GM19463 (cell line): ENCODE results near the gene UNC79.

ENCODE experiments used
- ATAC-seq: cut with Tn5 transposase; IDR thresholded peaks from one replicate; pipeline ENCODE4 v1.9.1; 2021; ENCODE audit warnings: mild to moderate bottlenecking, moderate library complexity; ENCODE audit not compliant: unreplicated experiment

UNC79 gene

GRCh38 chr14:93544212-93544611 is 113.5 kb downstream of the UNC79 start:
- no peak for ATAC-seq

GRCh38 chr14:93546642-93547041 is 115.9 kb downstream of the UNC79 start:
- ATAC-seq: no peak

GRCh38 chr14:93548102-93548843 is 117.5 kb downstream of the UNC79 start:
- peak; percentile 93 for ATAC-seq

- no peak for ATAC-seq
Observed at GRCh38 chr14:93549595-93549994, 118.9 kb downstream of the UNC79 start.

- no peak for ATAC-seq
Observed at GRCh38 chr14:93564918-93565317, 134.2 kb downstream of the UNC79 start.

- no peak for ATAC-seq
Observed at GRCh38 chr14:93566065-93566693, 135.4 kb downstream of the UNC79 start.

- no peak for ATAC-seq
Observed at GRCh38 chr14:93571275-93571674, 140.5 kb downstream of the UNC79 start.

- ATAC-seq: no peak
Observed at GRCh38 chr14:93579178-93579577, 148.4 kb downstream of the UNC79 start.

GRCh38 chr14:93582516-93582915 is 151.8 kb downstream of the UNC79 start:
- ATAC-seq: no peak

GRCh38 chr14:93587330-93587729 is 156.6 kb downstream of the UNC79 start:
- ATAC-seq: no peak

- no peak for ATAC-seq
Observed at GRCh38 chr14:93591506-93591905, 160.8 kb downstream of the UNC79 start.

GRCh38 chr14:93592786-93593185 is 162.0 kb downstream of the UNC79 start:
- ATAC-seq: no peak

GRCh38 chr14:93606091-93606490 is 175.4 kb downstream of the UNC79 start:
- ATAC-seq: no peak

GRCh38 chr14:93619176-93619793 is 188.5 kb downstream of the UNC79 start:
- ATAC-seq: no peak

GRCh38 chr14:93628048-93628447 is 197.3 kb downstream of the UNC79 start:
- no peak for ATAC-seq

GRCh38 chr14:93629643-93630042 is 198.9 kb downstream of the UNC79 start:
- ATAC-seq: no peak

GRCh38 chr14:93638790-93639189 is 208.1 kb downstream of the UNC79 start:
- ATAC-seq: no peak

- no peak for ATAC-seq
Observed at GRCh38 chr14:93643127-93643526, 212.4 kb downstream of the UNC79 start.

GRCh38 chr14:93643676-93644075 is 212.9 kb downstream of the UNC79 start:
- no peak for ATAC-seq

GRCh38 chr14:93645200-93645599 is 214.5 kb downstream of the UNC79 start:
- ATAC-seq: no peak

GRCh38 chr14:93648440-93649168 is 217.9 kb downstream of the UNC79 start:
- no peak for ATAC-seq
